Choroid plexus epithelial cell (primary cell): Measurements from ENCODE around the gene PMF1.

Experiments
- DNase-seq: peaks from one replicate; pipeline ENCODE4 v3.0.0-alpha.2; 2010; ENCODE audit warnings: low read depth
- H3K4me3 ChIP-seq: 2 replicates; pipeline ENCODE4 v1.5.1; 2011; ENCODE audit warnings: low read depth, mild to moderate bottlenecking, control low read depth, low read length, moderate library complexity
- CTCF ChIP-seq: conservative IDR thresholded peaks from 2 replicates; pipeline ENCODE4 v1.5.1; 2011; ENCODE audit warnings: low read depth, mild to moderate bottlenecking, control low read depth, inconsistent platforms, low read length, moderate library complexity

PMF1 gene

GRCh38 chr1:156281693-156282478 is 69.1 kb downstream of the PMF1 start:
- no peak for TF ChIP-seq CTCF
- peak overlapping the region; percentile 95 for H3K4me3 ChIP-seq
- peak; percentile 34 for DNase-seq

GRCh38 chr1:156282479-156283222 is 69.8 kb downstream of the PMF1 start, which contains the start of gene SMG5:
TSS of gene SMG5 (minus strand) at chr1:156282825. CDS start at chr1:156282680, 145 bp downstream.
- TF ChIP-seq CTCF, result no peak
- H3K4me3 ChIP-seq, result peak within 1 kb of the TSS; percentile 95
- peak; percentile 99 for DNase-seq

GRCh38 chr1:156283521-156283920 is 70.7 kb downstream of the PMF1 start:
- DNase-seq, result no peak
- peak overlapping the region; percentile 95 for H3K4me3 ChIP-seq
- no peak for TF ChIP-seq CTCF

DNA sequence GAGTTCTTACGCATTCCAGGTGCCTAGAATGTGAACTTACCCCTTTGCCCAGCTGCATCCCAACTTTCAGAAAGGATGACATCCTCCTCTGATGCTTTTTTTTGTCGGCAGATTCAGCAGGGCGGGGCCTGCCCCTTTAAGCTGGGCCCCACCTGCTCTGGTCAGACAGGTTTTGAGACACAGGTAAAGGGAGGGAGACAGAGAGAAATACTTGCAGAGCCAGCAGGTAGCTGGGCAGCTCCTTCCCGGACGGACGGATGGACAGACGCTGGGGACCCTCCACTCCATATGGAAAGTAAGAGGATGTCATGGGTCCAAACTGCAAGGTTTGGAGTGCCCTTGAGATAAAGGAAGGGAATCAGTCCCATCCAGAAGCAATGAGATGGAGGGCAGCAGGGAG is 71.3 kb downstream of the PMF1 start, which contains the start of gene TMEM79:
Gene TMEM79, plus strand, starts transcription at position 214 of the 400 bp plus-strand sequence. CDS start 902 bp downstream, outside the sequence.
- TF ChIP-seq CTCF, result no peak
- H3K4me3 ChIP-seq, result peak within 1 kb of the TSS; percentile 95
- DNase-seq, result no peak

GRCh38 chr1:156284757-156285156 is 72.0 kb downstream of the PMF1 start:
- H3K4me3 ChIP-seq, result no peak overlapping the region
- DNase-seq, result no peak
- no peak for TF ChIP-seq CTCF

- TF ChIP-seq CTCF, result no peak
- no peak overlapping the region for H3K4me3 ChIP-seq
- DNase-seq, result no peak
Observed at GRCh38 chr1:156285437-156285836, 72.6 kb downstream of the PMF1 start.
